Cardiac fibroblast (primary cell): Measurements from ENCODE around the gene ZNF506.

Experiments
- DNase-seq, 2 donors: peaks; one replicate each; pipeline versions ENCODE4 v3.0.0 to v3.0.0-alpha.2; 2010; ENCODE audit warnings: low read depth in 2 of 2
- H3K4me3 ChIP-seq, 2 donors: replicated peaks in 1 of 2; 1 replicate in 1 of 2; 2 replicates in 1 of 2; pipeline ENCODE4 v1.5.1; 2011; ENCODE audit warnings: low read depth in 2 of 2, low read length in 2 of 2, mild to moderate bottlenecking in 2 of 2, moderate library complexity in 1 of 2
- TF ChIP-seq, protein P1 (sequence below): IDR thresholded peaks from one replicate; pipeline ENCODE4 v1.5.1; 2011; ENCODE audit warnings: low read depth, mild to moderate bottlenecking, low read length, inconsistent platforms

ZNF506 gene

DNA sequence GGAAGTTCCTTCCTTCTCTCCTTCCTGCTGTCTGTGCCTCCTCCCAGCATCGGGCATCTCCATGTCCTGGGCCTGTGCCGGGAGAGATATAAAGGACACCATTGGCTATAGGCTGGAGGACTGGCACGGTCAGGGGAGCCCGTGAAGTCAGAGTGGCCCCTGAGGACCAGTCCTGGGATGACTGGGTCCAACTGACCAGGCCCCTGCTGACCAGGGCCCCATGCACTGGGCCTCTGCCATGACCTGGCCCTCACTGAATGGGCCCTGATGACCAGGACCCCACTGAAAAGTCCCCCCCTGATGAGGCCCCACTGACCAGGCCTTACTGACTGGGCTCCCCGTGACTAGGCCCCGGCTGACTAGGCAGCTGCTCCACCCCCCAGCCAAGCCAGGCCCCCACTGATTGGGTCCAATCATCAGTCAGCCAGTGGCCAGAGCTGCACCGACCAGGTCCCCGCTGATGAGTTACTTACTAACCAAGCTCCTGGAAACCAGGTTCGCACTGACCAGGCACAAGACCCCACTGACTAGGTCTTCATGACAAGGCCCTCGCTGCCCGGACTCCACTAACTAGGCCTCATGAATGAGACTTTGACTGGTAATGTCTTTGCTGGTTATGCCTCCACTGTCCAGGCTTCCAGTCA is 68.7 kb downstream of the ZNF506 start:
- no peak for DNase-seq
- H3K4me3 ChIP-seq, result no peak overlapping the region
- TF ChIP-seq, protein P1, sequence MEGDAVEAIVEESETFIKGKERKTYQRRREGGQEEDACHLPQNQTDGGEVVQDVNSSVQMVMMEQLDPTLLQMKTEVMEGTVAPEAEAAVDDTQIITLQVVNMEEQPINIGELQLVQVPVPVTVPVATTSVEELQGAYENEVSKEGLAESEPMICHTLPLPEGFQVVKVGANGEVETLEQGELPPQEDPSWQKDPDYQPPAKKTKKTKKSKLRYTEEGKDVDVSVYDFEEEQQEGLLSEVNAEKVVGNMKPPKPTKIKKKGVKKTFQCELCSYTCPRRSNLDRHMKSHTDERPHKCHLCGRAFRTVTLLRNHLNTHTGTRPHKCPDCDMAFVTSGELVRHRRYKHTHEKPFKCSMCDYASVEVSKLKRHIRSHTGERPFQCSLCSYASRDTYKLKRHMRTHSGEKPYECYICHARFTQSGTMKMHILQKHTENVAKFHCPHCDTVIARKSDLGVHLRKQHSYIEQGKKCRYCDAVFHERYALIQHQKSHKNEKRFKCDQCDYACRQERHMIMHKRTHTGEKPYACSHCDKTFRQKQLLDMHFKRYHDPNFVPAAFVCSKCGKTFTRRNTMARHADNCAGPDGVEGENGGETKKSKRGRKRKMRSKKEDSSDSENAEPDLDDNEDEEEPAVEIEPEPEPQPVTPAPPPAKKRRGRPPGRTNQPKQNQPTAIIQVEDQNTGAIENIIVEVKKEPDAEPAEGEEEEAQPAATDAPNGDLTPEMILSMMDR, result no peak

DNA sequence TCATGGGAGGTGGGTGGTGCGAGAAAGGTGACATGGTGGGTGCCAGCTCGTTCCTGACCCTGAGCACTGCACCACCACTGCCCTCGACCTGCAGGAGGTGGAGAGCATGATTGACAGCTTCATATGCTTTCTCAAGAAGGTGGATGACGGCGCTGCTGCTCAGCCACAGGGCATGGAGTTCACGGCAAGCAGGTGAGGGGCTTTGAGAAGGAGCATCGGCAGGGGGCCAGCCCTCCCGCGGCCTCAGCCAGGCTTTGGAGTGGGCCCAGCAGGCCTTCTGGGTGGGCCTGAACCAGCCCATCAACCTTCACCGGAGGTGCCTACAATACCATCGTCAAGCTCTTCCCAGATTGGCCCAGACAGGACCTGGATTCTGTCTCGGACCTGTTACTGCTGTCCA is 69.7 kb downstream of the ZNF506 start:
- no peak for DNase-seq
- TF ChIP-seq, protein P1, result no peak
- H3K4me3 ChIP-seq, result no peak overlapping the region

DNA sequence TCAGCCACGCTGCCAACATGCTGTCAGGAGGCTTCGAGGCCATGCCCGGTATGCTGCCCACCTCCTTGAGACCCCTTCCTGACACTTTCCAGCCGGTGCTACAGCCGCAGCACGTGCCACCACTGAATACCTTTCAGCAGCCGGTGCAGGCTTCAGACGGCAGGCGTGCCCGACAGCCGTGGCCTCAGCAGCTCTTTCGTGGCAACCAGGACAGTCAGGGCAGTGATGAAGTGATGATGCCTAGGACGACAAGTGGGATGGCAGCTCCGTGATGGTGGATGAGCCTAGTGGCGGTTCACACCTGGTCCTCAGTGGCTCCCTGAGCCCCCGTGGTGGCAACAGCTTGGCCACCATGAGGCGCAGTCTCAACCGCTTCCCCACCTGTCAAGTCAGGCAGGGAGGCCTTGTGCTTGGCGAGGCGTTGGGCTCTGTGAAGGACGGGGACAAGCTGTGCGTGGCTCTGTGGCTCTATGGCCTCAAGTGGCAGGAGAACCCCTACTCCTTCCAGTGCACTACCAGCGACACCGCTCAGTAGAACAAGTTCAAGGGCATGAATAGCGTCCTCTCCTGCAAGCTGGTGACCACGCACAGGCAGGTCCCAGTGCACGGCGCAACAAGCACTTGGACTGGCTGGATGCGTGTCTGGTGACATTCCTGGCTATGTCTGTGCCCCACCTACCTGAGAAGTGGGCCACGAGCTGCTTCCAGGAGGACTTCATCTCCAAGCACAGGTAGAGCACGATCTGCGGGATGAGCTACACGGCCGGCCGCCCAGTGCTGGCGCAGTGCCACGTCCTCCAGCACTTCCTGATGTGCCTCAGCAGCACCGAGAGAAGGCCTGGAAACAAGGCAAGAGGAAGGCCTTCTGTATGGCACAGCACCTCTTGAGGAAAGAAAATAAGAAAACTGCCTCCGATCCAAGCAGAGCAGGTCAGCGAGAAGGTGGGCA is 70.4 kb downstream of the ZNF506 start:
- DNase-seq, result no peak
- TF ChIP-seq, protein P1, result no peak

DNA sequence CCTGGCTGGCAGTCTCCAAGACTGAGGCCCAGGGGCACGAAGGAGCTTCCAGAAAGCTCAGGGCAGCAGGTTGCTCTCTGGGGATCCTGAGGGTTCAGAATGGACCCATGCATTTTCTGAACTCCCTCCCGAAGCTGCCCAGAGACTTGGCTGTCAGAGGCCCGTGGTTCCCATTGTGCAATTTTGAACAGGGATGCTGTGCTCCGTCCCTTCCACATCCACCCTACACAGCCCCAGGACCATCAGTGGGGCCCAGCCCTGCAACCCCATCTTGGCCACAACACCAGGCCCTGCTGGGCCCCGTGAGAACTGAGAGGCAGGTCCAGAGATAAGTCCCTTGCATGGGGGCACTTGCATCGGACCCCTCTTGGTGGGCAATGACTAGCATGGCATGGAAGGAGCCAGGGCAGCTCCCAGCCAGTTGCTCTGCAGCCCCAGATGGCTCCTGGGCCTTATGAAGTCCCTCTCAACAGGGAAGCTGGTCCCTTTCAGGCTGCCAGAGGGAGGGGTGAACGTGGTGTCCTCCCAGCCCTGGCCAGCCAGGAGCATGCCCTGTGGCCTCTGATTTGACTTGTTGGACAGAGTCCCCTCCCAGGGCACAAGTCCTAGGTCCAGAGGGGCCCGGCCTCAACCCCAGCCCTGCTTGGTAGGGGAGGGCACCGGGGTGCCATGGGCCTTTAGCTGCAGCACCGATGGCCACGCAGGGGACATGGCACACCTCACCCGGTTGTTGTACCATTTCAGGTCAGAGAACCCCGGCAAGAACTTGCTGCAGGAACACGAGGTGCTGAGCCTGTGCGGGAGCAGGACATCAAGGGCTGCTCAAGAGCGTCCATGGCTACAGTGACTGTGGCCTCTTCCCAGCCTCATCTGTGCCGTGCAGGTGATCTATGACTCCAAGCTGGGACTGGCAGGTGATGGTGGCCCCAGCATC is 71.4 kb downstream of the ZNF506 start:
- TF ChIP-seq, protein P1, result no peak
- no peak for DNase-seq
- H3K4me3 ChIP-seq, result no peak overlapping the region

More for the DNA sequence above, 70.4 kb downstream of the ZNF506 start:
- H3K4me3 ChIP-seq, result no peak overlapping the region

DNA sequence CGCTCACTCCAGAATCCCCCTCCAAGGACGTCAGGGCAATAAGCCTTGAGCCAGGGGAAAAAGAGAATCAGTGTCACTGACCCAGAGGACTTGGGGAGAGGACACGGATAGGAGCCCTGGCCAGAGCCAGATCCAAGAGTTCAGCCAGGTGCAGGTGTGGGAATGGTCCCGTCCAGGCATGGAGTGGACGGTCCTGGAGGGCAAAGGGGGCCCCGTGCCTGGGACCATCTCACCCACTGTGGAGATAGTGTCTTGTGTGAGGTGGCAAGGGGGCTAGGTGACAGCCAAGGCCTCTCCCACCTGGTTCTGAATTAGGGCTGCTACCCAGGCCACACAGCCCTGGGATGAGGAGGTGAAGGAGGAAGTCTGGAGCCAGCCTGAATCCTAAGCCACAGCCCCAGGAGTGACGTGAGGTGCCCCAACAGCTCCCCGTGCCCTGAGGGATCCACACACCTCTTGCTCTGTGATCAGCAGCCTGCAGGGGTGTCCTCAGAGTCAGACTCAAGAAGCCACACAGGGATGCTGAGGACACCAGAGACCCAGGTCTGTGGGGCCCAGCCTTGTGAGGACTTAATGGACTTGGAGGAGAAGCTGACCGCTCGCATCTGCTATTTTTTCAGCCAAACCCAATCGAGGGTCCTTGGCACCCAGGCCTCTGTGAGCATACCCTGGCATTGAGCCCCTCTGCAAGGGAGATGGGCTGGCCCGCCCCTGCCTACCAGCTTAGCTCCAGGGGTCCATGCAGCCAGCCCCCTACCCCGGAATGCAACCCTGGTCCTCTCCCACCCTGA is 72.2 kb downstream of the ZNF506 start:
- DNase-seq, result no peak
- TF ChIP-seq, protein P1, result no peak
- H3K4me3 ChIP-seq, result no peak overlapping the region
